AG10803 (cell line): ENCODE results near the gene HMG20A.

Experiments
- DNase-seq: peaks from one replicate; pipeline ENCODE4 v3.0.0; 2010; ENCODE audit warnings: low read depth
- H3K4me3 ChIP-seq: 2 replicates; pipeline ENCODE4 v1.5.1; 2011; ENCODE audit warnings: mild to moderate bottlenecking, low read length, control low read depth
- CTCF ChIP-seq: conservative IDR thresholded peaks from 2 replicates; pipeline ENCODE4 v1.5.1; 2011; ENCODE audit warnings: mild to moderate bottlenecking, low read length, control low read depth, inconsistent platforms

The HMG20A gene

DNA sequence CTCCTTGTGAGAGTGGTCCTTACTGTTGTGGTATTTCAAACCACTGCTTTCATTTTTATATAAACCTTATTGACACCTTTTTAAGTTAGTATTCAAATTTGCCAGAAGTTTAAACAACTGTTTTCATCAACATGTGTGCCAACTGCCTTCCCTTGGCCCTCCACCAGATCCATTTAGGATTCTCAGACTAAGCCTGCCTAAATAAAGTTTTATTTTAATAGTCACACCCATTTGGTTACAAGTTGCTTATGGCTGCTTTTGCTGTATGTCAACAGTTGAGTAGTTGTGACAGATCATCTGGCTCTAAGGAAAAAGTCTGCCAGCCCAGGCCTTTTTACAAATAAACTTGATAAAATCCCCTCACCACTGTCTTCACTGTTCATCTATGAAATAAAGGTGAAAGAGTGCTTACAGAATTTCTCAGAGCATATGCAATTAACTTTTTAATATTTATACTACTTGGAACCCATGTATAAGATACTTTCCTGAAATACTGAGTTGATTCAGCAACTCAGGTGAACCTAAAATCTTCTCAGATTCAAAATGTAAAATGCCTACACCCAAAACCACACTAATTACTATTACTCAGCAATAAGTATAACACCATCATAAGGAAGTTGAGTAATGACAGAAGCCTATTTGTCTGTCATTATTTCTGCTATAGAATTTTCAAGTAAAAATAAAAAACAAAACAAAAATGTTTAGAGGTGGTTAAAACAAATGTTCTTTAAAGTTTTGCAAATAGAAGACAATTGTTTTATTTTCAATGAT is 35.9 kb upstream of the HMG20A start:
- TF ChIP-seq CTCF, result no peak
- no peak for DNase-seq
- H3K4me3 ChIP-seq, result no peak overlapping the region

DNA sequence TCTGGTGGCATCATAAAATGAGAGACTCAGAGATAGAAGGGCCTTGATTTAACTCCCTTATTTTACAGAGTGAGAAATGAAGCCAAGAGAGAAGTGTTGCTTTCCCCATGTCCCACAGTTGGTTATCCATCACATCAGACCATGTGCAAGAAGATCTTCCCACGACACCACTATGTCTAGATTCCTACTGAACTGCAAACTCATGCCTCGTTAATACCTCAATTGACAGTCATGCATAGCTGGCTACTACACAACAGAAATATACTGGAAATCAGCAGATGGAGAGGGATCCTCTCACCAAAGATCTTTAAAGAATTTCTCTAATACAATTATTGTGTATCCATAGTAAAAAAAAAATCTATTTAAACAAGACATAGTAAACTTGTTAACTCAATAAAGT is 34.1 kb upstream of the HMG20A start:
- DNase-seq, result peak; percentile 28
- no peak for TF ChIP-seq CTCF
- no peak overlapping the region for H3K4me3 ChIP-seq

GRCh38 chr15:77387365-77388105 is 33.2 kb upstream of the HMG20A start:
- no peak for TF ChIP-seq CTCF
- DNase-seq, result peak; percentile 18
- no peak overlapping the region for H3K4me3 ChIP-seq

GRCh38 chr15:77391372-77391951 is 29.2 kb upstream of the HMG20A start:
- no peak for TF ChIP-seq CTCF
- DNase-seq, result no peak
- H3K4me3 ChIP-seq, result no peak overlapping the region

- no peak overlapping the region for H3K4me3 ChIP-seq
- DNase-seq, result no peak
- TF ChIP-seq CTCF, result no peak
Measured at GRCh38 chr15:77392762-77393470, 27.8 kb upstream of the HMG20A start.

DNA sequence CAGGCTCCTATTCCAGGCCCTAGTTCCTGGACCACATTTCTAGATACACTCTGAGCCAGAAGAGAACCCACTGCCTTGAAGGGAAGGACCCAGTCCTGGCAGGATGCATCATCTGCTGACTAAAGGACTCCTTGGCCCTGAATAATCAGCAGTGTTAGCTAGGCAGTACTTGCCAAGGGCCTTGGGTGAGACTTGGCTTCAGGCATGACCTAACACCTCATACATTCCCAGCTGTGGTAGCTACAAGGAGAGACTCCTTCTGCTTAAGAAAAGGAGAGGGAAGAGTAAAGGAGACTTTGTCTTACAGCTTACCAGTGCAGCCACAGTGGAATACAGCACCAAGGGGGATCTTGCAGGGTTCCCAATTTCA is 27.2 kb upstream of the HMG20A start:
- TF ChIP-seq CTCF, result no peak
- peak; percentile 40 for DNase-seq
- H3K4me3 ChIP-seq, result no peak overlapping the region
